ENCODE measurements around the gene RAMACL. TPM values are rescaled to one million over a fixed set of nuclear protein-coding genes. Genes with fewer than 3 reads are reported as not detected.
"Not testable (repeated sequence)": the region's sequence is repeated elsewhere in the genome, so short reads cannot be mapped to it uniquely, and the experiment has no call there.

The RAMACL gene
- under 1 TPM; 0.08 to 0.22 (median 0.18) TPM for polyA plus RNA-seq

GRCh38 chr6:166586424-166587156, at the start of gene RAMACL:
TSS of gene RAMACL (minus strand) at chr6:166586678. CDS start at chr6:166586477, 201 bp downstream.
- WGBS, 3 donors, result 97% methylated on average over 9 of the region's 9 CpGs
- no peak within 1 kb of the TSS for H3K27ac ChIP-seq (ENCODE audit: low read depth, low read length)

- 81 to 93% (median 93%) methylated on average over 20 of the region's 20 CpGs for WGBS, 3 donors
- H3K27ac ChIP-seq (ENCODE audit: low read depth, low read length), result no peak overlapping the region
Observed at GRCh38 chr6:166635013-166635970, 48.8 kb upstream of the RAMACL start.

GRCh38 chr6:166634581-166634980, 48.1 kb upstream of the RAMACL start:
- 85 to 96% (median 96%) methylated on average over 4 of the region's 4 CpGs for WGBS, 3 donors

GRCh38 chr6:166633732-166634535, 47.5 kb upstream of the RAMACL start:
- WGBS, 3 donors, result 67 to 76% (median 67%) methylated on average over 26 of the region's 26 CpGs
- no peak overlapping the region for H3K27ac ChIP-seq (ENCODE audit: low read depth, low read length)

More at GRCh38 chr6:166634581-166634980, 48.1 kb upstream of the RAMACL start:
- H3K27ac ChIP-seq (ENCODE audit: low read depth, low read length), result not testable (repeated sequence)

GRCh38 chr6:166632731-166633130, 46.3 kb upstream of the RAMACL start:
- WGBS, 3 donors, result 94 to 95% (median 94%) methylated on average over 11 of the region's 11 CpGs
- H3K27ac ChIP-seq (ENCODE audit: low read depth, low read length), result no peak overlapping the region

GRCh38 chr6:166630462-166630861, 44.0 kb upstream of the RAMACL start:
- 66 to 73% (median 72%) methylated on average over 6 of the region's 6 CpGs for WGBS, 3 donors
- H3K27ac ChIP-seq (ENCODE audit: low read depth, low read length), result no peak overlapping the region

GRCh38 chr6:166629628-166630027, 43.1 kb upstream of the RAMACL start:
- no peak overlapping the region for H3K27ac ChIP-seq (ENCODE audit: low read depth, low read length)
- WGBS, 3 donors, result 78 to 87% (median 83%) methylated on average over 5 of the region's 5 CpGs

GRCh38 chr6:166627875-166628801, 41.7 kb upstream of the RAMACL start:
- 1% methylated on average over 61 of the region's 61 CpGs for WGBS, 3 donors

GRCh38 chr6:166627033-166627874, 40.8 kb upstream of the RAMACL start, which contains the start of gene RPS6KA2:
TSS of gene RPS6KA2 (minus strand) at chr6:166627251. CDS start at chr6:166627019, 232 bp downstream.
- no peak within 1 kb of the TSS for H3K27ac ChIP-seq (ENCODE audit: low read depth, low read length)
- WGBS, 3 donors, result 1% methylated on average over 61 to 86 of the region's 87 CpGs

More at GRCh38 chr6:166627875-166628801, 41.7 kb upstream of the RAMACL start:
- no peak overlapping the region for H3K27ac ChIP-seq (ENCODE audit: low read depth, low read length)

GRCh38 chr6:166626177-166627032, 39.9 kb upstream of the RAMACL start:
- 1 to 2% (median 1%) methylated on average over 62 to 66 of the region's 66 CpGs for WGBS, 3 donors
- H3K27ac ChIP-seq (ENCODE audit: low read depth, low read length), result no peak overlapping the region

- 53 to 62% (median 59%) methylated on average over 5 of the region's 5 CpGs for whole genome bisulfite sequencing, 3 donors
Observed at GRCh38 chr6:166625356-166625755, 38.9 kb upstream of the RAMACL start.

GRCh38 chr6:166624275-166624674, 37.8 kb upstream of the RAMACL start:
- 49 to 75% (median 58%) methylated on average over 4 of the region's 4 CpGs for WGBS, 3 donors
- no peak overlapping the region for H3K27ac ChIP-seq (ENCODE audit: low read depth, low read length)

More at GRCh38 chr6:166625356-166625755, 38.9 kb upstream of the RAMACL start:
- no peak overlapping the region for H3K27ac ChIP-seq (ENCODE audit: low read depth, low read length)

GRCh38 chr6:166623318-166623717, 36.8 kb upstream of the RAMACL start:
- H3K27ac ChIP-seq (ENCODE audit: low read depth, low read length), result no peak overlapping the region
- WGBS, 3 donors, result 81 to 82% (median 81%) methylated on average over 5 of the region's 5 CpGs

GRCh38 chr6:166621114-166621540, 34.6 kb upstream of the RAMACL start:
- WGBS, 3 donors, result 70 to 91% (median 84%) methylated on average over 6 of the region's 6 CpGs
- no peak overlapping the region for H3K27ac ChIP-seq (ENCODE audit: low read depth, low read length)

GRCh38 chr6:166620478-166621113, 34.1 kb upstream of the RAMACL start:
- WGBS, 3 donors, result 49 to 81% (median 75%) methylated on average over 8 of the region's 8 CpGs
- no peak overlapping the region for H3K27ac ChIP-seq (ENCODE audit: low read depth, low read length)
